GM10248 (cell line): ENCODE results near the gene ZNF701.

Experiments used
- CTCF ChIA-PET: fragments of 300-600 bp; sonication (Branson Sonifier 250); formaldehyde crosslinking; extraction: SDS; loops from one replicate; lab custom pipeline; 2021; ENCODE audit warnings: antibody characterized with exemption; lab: Yijun Ruan, JAX
- POLR2A ChIA-PET: fragments of 350-650 bp; sonication (Branson Sonifier 250); formaldehyde crosslinking; extraction: SDS; loops from one replicate; lab custom pipeline; 2020; ENCODE audit warnings: antibody characterized with exemption; lab: Yijun Ruan, JAX
- DNase-seq: peaks from one replicate; pipeline ENCODE4 v3.0.0; 2012; ENCODE audit errors: extremely low spot score
- CTCF ChIP-seq: IDR thresholded peaks from 2 replicates; pipeline ENCODE4 v1.5.1; 2012; ENCODE audit warnings: mild to moderate bottlenecking, low read depth; ENCODE audit errors: extremely low read depth, missing control alignments, control extremely low read depth

Gene ZNF701

GRCh38 chr19:52570000-52570861 lies at the start of gene ZNF701:
ZNF701 (plus strand) TSS chr19:52570287; CDS start chr19:52574148, 3,861 bp downstream.
- ChIA-PET POLR2A (no interaction called here), CTCF (no interaction called here)
- no peak for TF ChIP-seq CTCF
- DNase-seq, result peak; percentile 90

- no peak for DNase-seq
- CTCF ChIA-PET, result no interaction called here
- POLR2A ChIA-PET, result no interaction called here
Observed at GRCh38 chr19:52522551-52522950, 47.5 kb upstream of the ZNF701 start.

DNA sequence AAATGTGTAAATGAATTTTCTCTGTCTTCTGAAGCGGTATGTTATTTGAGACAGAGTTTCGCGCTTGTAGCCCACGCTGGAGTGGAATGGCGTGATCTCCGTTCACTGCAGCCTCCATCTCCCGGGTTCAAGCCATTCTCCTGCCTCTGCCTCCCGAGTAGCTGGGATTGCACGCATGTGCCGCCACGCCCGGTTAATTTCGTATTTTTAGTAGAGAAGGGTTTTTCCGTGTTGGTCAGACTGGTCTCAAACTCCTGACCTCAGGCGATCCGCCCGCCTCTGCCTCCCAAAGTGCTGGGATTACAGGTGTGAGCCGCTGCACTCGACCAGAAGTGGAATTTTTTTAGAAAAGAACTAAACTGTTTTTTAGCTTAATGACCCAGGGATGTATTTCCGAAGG lies 46.0 kb upstream of the ZNF701 start:
- ChIA-PET POLR2A (no interaction called here), CTCF (no interaction called here)
- no peak for TF ChIP-seq CTCF
- no peak for DNase-seq

More at GRCh38 chr19:52522551-52522950, 47.5 kb upstream of the ZNF701 start:
- no peak for TF ChIP-seq CTCF

GRCh38 chr19:52527134-52527955 lies 42.7 kb upstream of the ZNF701 start, which contains the start of gene ZNF808:
ZNF808 (plus strand) TSS chr19:52527668; CDS start chr19:52543285, 15,617 bp downstream.
- ChIA-PET CTCF (no interaction called here), POLR2A (interaction anchor here (0.6 kb wide), 1 partner anchor 8 kb away, joined by 8 read pairs; no protein-coding TSS in a partner anchor)
- DNase-seq, result peak; percentile 89
- peak; percentile 33 for TF ChIP-seq CTCF

DNA sequence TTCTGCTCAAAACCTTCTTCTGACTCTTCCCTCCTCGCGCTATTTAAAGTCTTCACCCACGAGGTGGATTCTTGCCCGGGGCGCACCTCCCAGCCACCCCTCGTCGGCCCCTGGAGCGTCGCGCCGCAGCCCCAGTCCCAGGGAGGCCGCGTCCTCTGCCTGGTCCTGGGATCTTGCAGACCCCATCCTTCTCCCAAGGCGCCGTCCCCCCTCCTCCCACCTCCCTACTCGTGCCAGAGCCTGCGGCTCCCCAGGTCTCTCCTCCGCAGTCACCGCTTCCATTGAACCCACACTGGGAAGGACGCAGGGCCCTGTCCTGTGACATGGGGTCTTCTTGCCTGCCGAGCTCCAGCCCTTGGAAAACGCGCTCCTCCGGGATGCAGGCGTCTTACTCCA lies 42.1 kb upstream of the ZNF701 start:
- no peak for TF ChIP-seq CTCF
- DNase-seq, result no peak
- POLR2A ChIA-PET, result no interaction called here
- CTCF ChIA-PET, result no interaction called here

DNA sequence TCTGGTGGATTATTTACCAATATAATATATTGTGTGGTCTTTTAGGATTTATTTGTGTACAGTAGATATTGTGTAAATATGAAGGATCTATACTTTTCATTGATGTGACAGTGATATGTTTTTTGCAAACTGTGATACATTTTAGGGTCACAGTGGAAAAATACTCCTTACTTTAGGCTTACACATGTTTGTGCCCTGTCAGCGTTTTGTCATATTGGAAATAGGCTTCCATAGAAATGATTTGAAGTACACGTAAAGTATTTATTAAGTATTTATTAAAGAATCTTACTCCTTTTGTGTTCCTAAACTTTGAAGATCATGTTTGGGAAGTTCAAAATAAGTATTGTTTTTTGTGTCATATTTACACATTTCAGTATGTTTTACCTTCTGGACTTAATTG lies 37.6 kb upstream of the ZNF701 start:
- no peak for DNase-seq
- POLR2A ChIA-PET, result no interaction called here
- TF ChIP-seq CTCF, result no peak
- CTCF ChIA-PET, result no interaction called here
